ENCODE data around the gene UTP14C.
A peak's percentile ranks its signal among the peaks of the same experiment; 100 is the strongest.
"Not testable (repeated sequence)": the region's sequence is repeated elsewhere in the genome, so short reads cannot be mapped to it uniquely, and the experiment has no call there.

The UTP14C gene

DNA sequence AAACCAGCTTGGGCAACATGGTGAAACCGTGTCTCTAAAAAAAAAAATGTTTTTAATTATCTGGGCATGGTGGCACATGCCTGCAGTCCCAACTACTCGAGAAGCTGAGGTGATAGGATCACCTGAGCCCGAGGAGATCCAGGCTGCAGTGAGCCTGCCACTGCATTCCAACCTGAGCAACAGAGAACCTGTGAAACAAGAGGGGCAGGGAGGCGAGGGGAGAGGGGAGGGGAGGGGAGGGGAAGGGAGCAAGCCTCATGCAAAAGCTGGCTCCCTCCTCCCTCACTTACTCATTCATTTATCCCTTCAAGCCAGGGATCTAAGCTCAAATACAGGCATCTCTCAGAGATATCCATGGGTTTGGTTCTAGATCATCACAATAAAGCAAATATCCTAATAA lies 22.1 kb upstream of the UTP14C start:
- no peak for DNase-seq (ENCODE audit: low spot score)

- no peak for DNase-seq (ENCODE audit: low spot score)
These were observed 20.9 kb upstream of the UTP14C start for GRCh38 chr13:52003541-52003940.

DNA sequence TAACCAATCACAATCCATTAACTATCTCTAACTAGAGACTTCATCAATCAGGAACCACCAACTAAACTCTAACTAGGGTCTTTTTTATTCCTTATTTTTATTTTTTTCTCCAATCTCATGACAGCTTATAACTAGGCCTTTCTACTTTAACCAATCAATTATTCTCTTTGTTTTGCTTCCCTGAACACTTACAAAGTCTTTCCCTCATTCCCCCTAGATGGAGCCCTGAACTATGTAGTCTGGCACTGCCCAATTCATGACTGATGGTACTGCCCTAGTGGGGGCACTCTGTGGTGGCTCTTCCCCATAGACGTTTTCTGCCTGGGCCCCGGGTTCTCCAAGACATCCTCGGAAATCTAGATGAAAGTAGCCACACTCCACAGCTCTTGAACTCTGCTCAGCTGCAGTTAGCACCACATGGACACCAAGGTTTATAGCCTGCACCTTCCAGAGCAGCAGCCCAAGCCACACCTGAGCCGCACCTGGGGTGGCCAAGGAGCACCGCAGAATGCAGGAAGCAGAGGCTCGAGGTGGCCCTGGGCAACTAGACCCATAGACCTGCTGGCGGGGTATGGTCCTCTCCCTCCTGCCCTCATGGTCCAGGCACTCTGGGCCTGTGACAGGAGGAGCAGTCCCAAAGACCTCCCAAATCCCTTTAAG lies 19.9 kb upstream of the UTP14C start:
- DNase-seq (ENCODE audit: low spot score) = no peak

DNA sequence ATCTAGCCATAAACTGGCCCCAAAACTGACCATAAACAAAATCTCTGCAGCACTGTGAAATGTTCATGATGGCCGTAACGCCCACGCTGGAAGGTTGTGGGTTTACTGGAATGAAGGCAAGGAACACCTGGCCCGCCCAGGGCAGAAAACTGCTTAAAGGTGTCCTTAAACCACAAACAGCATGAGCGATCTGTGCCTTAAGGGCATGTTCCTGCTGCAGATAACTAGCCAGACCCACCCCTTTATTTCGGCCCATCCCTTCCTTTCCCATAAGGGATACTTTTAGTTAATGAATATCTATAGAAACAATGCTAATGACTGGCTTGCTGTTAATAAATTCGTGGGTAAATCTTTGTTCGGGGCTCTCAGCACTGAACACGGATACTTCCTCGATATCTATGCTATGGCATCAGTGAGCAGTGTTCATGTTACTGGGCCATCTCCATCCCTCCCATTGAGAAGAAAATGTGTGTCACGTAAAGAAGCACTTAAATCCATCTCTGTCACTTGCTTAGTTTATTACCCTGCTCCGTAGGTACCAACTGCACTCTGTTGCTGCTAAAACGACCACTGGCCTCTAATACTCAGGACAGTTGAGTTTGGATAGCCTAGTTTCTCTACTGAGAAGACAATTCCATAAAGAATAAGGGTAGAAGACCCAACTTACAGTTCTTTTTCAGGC lies 18.5 kb upstream of the UTP14C start:
- no peak for DNase-seq (ENCODE audit: low spot score)

DNA sequence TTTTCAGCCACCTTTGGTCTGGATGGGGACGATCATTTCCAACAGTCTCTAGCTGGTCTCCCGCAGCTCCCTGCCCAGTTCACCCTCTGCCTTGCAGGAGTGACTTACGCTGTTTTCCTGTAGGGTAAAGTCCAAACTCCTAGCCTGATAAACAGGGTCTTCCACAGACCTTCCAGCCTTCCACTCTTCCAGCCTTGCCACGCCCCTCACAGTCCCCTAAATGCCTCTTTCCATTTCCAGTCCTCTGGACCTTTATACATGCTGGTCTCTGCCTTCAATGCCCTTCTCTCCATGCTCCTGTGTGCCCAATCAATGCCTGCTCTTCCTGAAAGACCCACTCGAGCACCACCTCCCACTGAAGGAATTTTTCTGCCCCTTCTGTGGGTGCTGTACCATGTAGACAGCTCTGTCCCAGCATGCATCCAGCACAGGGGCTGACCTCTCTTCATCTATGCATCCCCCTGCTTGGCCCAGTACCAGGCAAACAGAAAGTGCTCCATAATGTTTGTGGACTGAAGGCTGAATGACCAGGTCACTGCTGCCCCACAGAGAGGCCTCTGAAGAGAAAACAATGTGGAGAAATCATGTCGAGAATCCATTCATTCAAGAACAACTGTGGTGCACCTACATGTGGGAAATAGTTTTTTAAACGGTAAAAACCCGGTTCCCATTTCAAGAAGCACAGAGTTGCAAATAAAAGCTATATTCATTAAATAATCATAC lies 17.8 kb upstream of the UTP14C start:
- DNase-seq (ENCODE audit: low spot score) = no peak

DNA sequence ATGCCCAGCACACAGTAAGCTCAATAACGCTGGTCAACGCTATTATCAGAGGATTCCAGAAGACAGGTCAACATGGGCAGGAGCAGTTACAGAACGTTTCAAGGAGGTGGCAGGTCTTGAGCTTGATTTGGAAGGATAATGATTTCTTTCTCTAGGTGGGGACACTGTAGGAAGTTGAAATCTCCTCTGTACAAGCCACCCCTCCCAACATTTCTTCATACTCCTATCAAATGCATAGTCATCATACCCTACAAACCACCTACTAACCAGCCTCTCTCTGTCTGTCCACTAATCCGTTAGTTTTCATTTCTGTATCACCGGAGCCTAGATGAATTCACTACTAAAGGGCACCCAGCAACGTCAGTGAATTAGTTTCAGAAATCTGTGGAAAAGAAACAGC lies 14.5 kb upstream of the UTP14C start:
- DNase-seq (ENCODE audit: low spot score) = no peak

DNA sequence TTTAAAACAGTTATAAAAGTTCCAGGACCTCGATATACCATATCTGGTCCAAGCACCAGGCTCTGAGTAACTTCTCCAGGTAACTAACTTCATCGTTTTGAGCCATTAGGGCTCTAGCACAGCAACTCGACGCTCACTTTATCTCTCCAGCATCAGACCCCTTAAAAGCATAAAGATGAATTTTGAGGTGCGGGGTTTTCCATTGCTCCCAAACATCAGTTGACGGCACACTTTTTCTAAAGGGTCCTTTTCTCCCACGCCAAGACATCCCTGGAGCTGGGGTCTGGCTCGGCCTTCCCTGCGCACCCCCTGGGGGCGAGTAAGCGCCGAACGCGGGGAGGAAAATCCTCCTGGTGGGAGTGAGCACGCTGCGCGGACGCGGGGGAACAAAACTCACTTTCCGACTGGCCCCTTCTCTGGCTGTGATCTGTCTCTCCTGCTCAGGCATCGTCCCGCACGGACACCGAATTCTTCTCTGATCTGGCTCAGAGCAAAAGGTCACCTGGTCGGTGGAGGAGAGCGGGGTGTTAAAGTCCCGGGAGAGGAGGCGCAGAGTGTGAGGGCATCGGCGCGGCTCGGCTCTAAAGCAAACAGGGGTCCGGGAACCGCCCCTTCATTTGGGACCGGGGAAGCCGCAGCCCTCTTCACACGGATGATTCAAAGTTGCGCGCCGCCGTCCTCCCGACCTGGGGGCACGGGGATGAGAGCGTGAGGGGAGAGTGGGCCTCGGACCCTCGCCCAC lies 13.4 kb upstream of the UTP14C start, which contains the start of gene ATP7B:
TSS of gene ATP7B (minus strand) at position 561 of the 742 bp plus-strand sequence. CDS start at position 448, 113 bp downstream.
- no peak for DNase-seq (ENCODE audit: low spot score)

DNA sequence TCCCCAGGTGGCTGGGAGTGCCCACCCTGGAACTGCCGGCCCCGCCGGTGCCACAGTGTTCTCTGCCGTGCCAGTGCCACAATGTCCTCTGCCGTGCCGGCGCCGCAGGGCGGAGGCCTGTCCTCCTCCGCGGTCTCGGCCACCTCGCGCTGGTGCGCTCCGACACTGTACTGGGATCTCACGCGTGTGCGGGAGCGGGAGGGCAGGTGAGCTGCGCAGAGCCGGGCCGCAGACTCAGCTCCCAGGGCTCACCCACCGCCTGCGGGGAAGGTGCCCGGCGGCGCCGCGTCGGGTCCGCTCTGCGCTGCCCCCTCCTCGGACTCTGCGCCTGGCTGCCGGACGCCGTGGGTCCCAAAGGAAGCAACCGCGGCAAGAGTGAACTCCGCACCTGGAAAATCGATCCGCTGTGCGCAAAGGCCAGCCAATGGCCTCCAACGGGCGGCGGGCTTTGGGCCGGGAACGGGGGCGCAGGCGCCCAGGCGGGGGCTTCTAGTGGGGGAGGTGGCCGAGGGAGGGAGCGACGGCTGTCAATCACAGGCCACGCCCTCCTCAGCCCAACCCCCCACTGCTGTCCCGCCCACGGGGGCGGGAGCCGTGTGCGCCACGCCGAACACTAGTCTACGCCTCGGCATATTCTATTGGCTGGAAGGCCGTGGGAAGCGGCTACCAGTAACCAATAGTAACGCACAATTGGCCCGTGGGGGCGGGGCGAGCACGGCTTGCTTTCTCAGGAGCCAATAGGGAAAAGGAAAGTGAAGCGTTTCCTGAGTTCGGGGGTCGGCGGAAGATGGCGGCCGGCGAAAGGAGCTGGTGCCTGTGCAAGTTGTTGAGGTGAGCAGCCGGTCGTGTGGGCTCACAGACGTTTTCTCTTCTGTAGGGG lies 12.6 kb upstream of the UTP14C start, which contains the start of gene ALG11:
TSS of gene ALG11 (plus strand) at position 767 of the 880 bp plus-strand sequence. CDS start at position 788, 21 bp downstream.
- DNase-seq (ENCODE audit: low spot score) = peak; percentile 84

GRCh38 chr13:52012512-52012836 lies 12.0 kb upstream of the UTP14C start:
- no peak for DNase-seq (ENCODE audit: low spot score)

DNA sequence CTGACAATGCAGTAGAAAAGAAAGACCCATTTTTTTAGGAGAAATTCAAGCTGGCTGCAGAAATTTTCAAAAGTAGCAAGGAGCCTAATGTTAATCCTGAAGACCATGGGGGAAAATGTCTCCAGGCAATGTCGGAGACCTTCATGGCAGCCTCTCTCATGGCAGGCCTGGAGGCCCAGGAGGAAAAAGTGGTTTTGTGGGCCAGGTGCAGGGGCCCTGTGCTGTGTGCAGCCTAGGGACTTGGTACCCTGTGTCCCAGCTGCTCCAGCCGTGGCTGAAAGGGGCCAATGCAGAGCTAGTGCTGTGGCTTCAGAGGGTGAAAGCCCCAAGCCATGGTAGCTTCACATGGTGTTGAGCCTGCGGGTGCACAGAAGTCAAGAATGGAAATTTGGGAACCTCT lies 8.2 kb upstream of the UTP14C start:
- no peak for DNase-seq (ENCODE audit: low spot score)

DNA sequence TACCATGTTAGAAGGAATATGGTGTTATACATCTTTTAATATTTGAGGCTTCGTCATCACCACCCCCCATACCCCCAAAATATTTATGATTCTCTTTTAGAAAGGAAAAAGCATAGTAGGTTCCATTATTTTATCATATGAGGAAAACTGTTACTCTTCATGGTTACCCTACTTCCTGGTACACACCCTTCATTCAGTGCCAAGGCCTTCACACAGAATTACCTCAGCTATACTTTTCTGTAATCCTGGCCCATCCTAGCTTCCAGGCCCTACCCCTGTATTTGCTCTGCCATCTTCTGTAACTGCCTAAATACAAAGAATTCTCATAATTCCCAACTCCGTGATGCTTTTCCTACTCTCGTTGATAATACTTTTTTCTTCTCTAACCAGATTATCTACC lies 4.3 kb upstream of the UTP14C start:
- DNase-seq (ENCODE audit: low spot score) = no peak

DNA sequence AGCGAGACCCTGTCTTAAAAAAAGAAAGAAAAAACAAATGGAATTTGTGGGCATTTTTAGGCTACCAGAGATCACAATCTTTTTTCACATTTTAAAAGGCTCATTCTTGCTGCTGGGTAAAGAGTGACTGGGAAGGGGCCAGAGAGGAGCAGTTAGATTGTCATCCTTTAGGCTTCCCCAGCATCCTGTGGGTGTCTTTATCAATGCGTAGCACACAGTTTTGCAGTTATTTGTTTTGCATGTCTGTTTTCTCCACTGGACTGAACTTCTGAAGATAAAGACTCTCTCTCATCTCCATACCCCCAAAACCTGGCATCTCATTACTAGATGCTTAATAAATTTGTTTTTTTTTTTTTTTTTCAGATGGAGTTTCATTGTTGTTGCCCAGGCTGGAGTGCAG lies 2.1 kb upstream of the UTP14C start:
- no peak for DNase-seq (ENCODE audit: low spot score)

DNA sequence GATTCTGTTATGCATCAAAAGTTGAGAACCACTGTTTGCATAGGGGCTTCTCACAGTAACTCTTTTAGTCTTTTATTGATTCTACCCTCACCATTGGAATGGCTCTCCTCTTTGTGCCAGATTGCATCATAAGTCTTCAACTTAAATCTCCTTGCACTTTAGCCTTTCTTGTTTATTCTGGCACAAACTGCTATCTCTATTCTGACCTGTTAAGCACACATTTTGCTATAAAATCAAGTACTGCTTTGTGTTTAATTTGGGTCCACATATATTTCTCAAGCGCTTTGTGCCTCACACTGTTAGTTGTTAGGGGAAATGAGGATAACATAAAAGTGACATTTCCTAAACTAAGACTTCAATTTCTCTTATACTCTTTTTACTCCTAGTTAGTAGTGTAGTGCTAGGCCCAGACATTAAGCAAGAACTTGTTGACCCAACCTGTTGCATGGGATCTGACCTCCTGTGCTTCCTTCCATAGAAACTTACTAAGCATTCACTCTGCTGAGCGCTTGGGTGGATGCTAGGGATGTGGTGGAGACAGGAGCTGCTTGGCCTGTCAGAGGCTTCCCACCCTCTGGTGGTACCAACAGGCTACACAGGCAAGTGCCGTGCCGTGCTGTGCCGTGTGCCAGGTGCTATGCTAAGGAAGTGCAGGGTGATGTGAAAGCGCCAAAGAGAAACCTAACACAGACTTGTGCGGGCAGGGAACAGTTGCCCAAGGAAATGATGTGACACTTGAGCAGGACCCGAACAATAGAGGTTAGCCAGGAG lies 1.2 kb downstream of the UTP14C start:
- peak; percentile 43 for DNase-seq (ENCODE audit: low spot score)

DNA sequence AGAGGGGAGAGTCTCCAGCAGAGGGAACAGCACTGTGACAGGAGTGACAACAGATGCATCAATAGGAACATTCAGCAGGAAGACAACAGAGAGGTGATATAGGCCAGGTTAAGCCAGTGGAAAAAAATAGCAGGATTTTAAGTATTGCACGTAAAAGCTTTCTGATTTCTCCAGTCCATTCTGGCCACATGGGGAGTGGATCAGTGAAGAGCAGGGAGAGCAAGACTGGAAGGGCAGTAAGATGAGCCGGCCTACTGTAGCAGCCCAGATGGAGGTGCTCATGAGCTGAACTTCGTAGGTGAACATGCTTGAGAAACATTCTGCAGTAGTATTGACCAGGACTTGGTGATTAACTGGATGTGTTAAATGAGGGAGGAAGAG lies 1.7 kb downstream of the UTP14C start:
- DNase-seq (ENCODE audit: low spot score) = no peak

- DNase-seq (ENCODE audit: low spot score) = no peak
These were observed 3.3 kb downstream of the UTP14C start for GRCh38 chr13:52027832-52028231.

DNA sequence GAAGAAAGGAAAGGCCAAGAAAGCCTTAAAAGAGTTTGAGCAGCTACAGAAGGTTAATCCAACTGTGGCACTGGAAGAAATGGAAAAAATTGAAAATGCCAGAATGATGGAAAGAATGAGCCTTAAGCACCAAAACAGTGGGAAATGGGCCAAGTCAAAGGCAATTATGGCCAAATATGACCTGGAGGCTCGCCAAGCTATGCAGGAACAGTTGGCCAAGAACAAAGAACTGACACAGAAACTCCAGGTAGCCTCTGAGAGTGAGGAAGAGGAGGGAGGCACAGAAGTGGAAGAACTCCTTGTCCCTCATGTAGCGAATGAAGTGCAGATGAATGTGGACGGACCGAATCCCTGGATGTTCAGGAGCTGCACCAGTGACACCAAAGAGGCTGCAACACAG lies 5.1 kb downstream of the UTP14C start:
- DNase-seq (ENCODE audit: low spot score) = no peak

GRCh38 chr13:52030401-52030800 lies 5.9 kb downstream of the UTP14C start:
- DNase-seq (ENCODE audit: low spot score) = not testable (repeated sequence)

GRCh38 chr13:52033039-52033438 lies 8.5 kb downstream of the UTP14C start:
- no peak for DNase-seq (ENCODE audit: low spot score)

DNA sequence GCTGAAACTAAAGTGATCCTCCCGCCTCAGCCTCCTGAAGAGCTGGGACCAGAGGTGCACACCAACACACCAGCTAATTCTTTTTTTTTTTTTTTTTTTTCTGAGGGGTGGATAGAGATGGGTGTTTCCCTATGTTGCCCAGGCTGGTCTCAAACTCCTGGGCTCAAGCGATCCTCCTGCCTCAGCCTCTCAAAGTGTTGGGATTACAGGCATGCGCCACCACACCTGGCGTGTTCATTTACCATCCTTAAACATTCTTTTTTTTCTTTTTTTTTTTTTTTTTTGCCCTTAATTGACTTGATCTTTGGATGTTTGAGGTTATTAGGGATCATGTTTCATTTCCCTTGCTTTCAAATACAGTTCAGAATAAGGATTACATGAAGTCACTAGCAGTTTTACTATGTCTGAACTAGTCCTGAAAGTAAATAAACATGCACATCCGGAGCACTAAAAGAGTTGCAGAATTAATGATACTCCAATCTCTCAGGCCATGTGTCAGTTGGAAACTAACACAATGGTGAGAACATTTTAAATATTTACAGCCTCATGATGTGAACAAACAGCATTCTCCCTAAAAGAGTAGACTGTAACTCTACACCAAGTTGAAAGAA lies 10.2 kb downstream of the UTP14C start:
- DNase-seq (ENCODE audit: low spot score) = no peak

- no peak for DNase-seq (ENCODE audit: low spot score)
These were observed 11.5 kb downstream of the UTP14C start for GRCh38 chr13:52036037-52036436.

Measured in HuH-7.5 (cell line).